Activated T-cell treated with anti-CD3 and anti-CD28 coated beads, Interleukin-2, amount 50 U/mL, for 24 hours (primary cell): Measurements from ENCODE around the gene C1orf21.

Experiments used
- DNase-seq: peaks from one replicate; pipeline ENCODE4 v3.0.0-alpha.2; 2020
- H3K27ac Mint-ChIP-seq: 2 replicates; pipeline ENCODE4 v1.8.0; 2020; ENCODE audit warnings: mild to moderate bottlenecking, mixed read lengths
- H3K27me3 Mint-ChIP-seq: 2 replicates; pipeline ENCODE4 v1.8.0; 2020; ENCODE audit warnings: mixed read lengths
- H3K36me3 Mint-ChIP-seq: 2 replicates; pipeline ENCODE4 v1.8.0; 2020; ENCODE audit warnings: low read depth, mixed read lengths
- H3K4me1 Mint-ChIP-seq: 2 replicates; pipeline ENCODE4 v1.8.0; 2020; ENCODE audit warnings: low read depth, mixed read lengths
- H3K4me3 Mint-ChIP-seq: 2 replicates; pipeline ENCODE4 v1.8.0; 2020; ENCODE audit warnings: mild to moderate bottlenecking, moderate library complexity, mixed read lengths
- H3K9me3 Mint-ChIP-seq: 2 replicates; pipeline ENCODE4 v1.8.0; 2020; ENCODE audit warnings: mixed read lengths

Gene C1orf21

GRCh38 chr1:184533049-184533448 is 146.2 kb downstream of the C1orf21 start:
- no peaks in the 10 kb centered on the region for H3K4me1 Mint-ChIP-seq
- peaks cover 12% of the 10 kb centered on the region for H3K9me3 Mint-ChIP-seq
- no peak overlapping the region for H3K27ac Mint-ChIP-seq
- H3K4me3 Mint-ChIP-seq: no peak overlapping the region
- no peaks in the 10 kb centered on the region for H3K36me3 Mint-ChIP-seq
- peaks cover 30% of the 10 kb centered on the region for H3K27me3 Mint-ChIP-seq
- no peak for DNase-seq

DNA sequence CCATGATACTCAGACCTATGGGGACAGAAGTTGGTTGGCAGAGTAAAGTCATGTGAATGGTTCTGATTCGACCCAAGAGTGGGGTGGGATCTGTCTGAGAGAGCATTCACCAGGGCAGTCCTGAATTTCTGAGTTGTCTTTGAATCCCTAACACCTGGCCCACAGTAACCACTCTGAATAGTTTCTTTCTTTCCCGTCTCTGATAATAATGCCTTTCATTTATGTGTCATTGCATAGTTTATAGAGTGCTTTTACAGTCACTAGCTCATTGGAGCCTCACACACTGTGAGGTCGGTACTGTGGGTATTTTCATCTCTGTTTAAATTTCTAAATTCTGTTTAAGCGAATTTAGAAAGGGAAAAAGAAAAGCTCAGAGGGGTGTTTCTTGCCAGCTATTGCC is 147.1 kb downstream of the C1orf21 start:
- H3K9me3 Mint-ChIP-seq: peaks cover 13% of the 10 kb centered on the region
- peaks cover 30% of the 10 kb centered on the region for H3K27me3 Mint-ChIP-seq
- H3K27ac Mint-ChIP-seq: no peak overlapping the region
- H3K36me3 Mint-ChIP-seq: no peaks in the 10 kb centered on the region
- no peaks in the 10 kb centered on the region for H3K4me1 Mint-ChIP-seq
- DNase-seq: no peak
- no peak overlapping the region for H3K4me3 Mint-ChIP-seq

- Mint-ChIP-seq H3K27me3 (peaks cover 30% of the 10 kb centered on the region), H3K9me3 (peaks cover 18% of the 10 kb centered on the region), H3K36me3 (no peaks in the 10 kb centered on the region), H3K4me1 (no peaks in the 10 kb centered on the region), H3K4me3 (no peak overlapping the region), H3K27ac (no peak overlapping the region)
- no peak for DNase-seq
Observed at GRCh38 chr1:184534690-184535089, 147.9 kb downstream of the C1orf21 start.

- Mint-ChIP-seq H3K4me3 (no peak overlapping the region), H3K27ac (no peak overlapping the region), H3K27me3 (peaks cover 30% of the 10 kb centered on the region), H3K9me3 (peaks cover 18% of the 10 kb centered on the region), H3K36me3 (no peaks in the 10 kb centered on the region), H3K4me1 (no peaks in the 10 kb centered on the region)
- no peak for DNase-seq
Observed at GRCh38 chr1:184535191-184535970, 148.6 kb downstream of the C1orf21 start.

GRCh38 chr1:184536246-184536985 is 149.6 kb downstream of the C1orf21 start:
- Mint-ChIP-seq H3K4me3 (no peak overlapping the region), H3K27me3 (peaks cover 23% of the 10 kb centered on the region), H3K9me3 (peaks cover 18% of the 10 kb centered on the region), H3K36me3 (no peaks in the 10 kb centered on the region), H3K4me1 (no peaks in the 10 kb centered on the region), H3K27ac (no peak overlapping the region)
- DNase-seq: no peak

DNA sequence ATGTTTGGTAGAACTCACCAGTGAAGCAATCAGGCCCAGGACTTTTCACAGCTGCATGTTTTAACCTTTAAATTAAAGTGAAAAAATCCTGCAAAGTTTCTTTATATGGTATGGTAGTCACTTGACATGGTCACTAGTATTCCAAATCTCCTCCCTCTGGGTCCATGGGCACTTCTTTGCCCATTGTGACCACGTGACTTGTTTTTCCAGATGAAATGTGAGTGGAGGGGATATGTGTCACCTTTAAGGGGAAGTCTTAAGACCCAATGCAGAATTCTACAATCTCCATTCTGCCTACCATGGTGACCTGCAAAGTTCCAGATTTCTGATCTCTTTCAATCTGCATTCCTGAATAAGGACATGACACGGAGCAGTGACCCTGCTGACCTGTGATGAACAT is 152.8 kb downstream of the C1orf21 start:
- Mint-ChIP-seq H3K4me3 (no peak overlapping the region), H3K36me3 (no peaks in the 10 kb centered on the region), H3K27me3 (peaks cover 14% of the 10 kb centered on the region), H3K4me1 (no peaks in the 10 kb centered on the region), H3K9me3 (peaks cover 18% of the 10 kb centered on the region), H3K27ac (no peak overlapping the region)
- no peak for DNase-seq

GRCh38 chr1:184541537-184542152 is 154.8 kb downstream of the C1orf21 start:
- DNase-seq: no peak
- Mint-ChIP-seq H3K36me3 (no peaks in the 10 kb centered on the region), H3K9me3 (peaks cover 9% of the 10 kb centered on the region), H3K4me1 (no peaks in the 10 kb centered on the region), H3K4me3 (no peak overlapping the region), H3K27ac (no peak overlapping the region), H3K27me3 (peaks cover 10% of the 10 kb centered on the region)

GRCh38 chr1:184542291-184542690 is 155.5 kb downstream of the C1orf21 start:
- Mint-ChIP-seq H3K4me1 (no peaks in the 10 kb centered on the region), H3K36me3 (no peaks in the 10 kb centered on the region), H3K9me3 (peaks cover 6% of the 10 kb centered on the region), H3K4me3 (no peak overlapping the region), H3K27ac (no peak overlapping the region), H3K27me3 (peaks cover 7% of the 10 kb centered on the region)
- no peak for DNase-seq

DNA sequence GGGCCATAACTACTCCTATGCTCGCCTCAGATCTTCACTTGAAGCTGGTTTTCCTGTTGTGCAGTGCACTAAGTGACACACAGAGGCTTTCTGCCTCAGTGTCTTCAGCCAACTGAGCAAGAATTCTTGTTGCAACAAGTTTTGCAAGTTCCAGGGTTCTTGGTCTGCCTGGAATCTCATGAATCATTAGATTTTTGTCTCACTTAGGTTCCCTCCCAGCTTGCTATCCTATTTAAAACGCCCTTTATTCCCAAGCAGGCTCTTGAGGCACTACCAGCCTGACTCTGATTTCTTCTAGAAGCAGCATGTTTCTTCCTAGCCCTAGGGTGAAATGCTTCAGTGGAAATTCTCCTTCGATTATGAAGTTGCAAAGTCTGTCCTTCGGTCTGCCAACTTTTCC is 158.8 kb downstream of the C1orf21 start:
- Mint-ChIP-seq H3K27me3 (peaks cover 7% of the 10 kb centered on the region), H3K27ac (no peak overlapping the region), H3K36me3 (no peaks in the 10 kb centered on the region), H3K4me1 (no peaks in the 10 kb centered on the region), H3K4me3 (no peak overlapping the region), H3K9me3 (no peaks in the 10 kb centered on the region)
- DNase-seq: no peak

DNA sequence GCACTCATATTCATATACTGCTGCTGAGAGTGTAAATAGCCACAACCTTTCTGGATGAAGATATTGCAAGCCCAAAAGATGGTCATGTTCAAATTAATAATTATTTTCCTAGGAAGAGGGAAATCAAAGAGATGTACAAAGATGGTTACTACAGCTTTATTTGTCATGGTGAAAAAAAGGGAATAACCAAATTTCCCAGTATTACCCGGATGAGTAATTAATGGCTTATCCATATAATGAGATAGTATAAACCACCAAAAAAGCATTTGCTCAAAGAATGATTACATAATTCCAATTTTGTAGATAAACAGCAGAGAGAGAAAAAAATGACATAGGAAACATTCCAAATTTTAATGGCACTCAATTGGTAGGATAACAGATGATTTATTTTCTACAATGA is 165.6 kb downstream of the C1orf21 start:
- H3K27ac Mint-ChIP-seq: no peak overlapping the region
- H3K36me3 Mint-ChIP-seq: no peaks in the 10 kb centered on the region
- DNase-seq: no peak
- peaks cover 7% of the 10 kb centered on the region for H3K27me3 Mint-ChIP-seq
- H3K4me3 Mint-ChIP-seq: no peak overlapping the region
- no peaks in the 10 kb centered on the region for H3K9me3 Mint-ChIP-seq
- H3K4me1 Mint-ChIP-seq: no peaks in the 10 kb centered on the region

DNA sequence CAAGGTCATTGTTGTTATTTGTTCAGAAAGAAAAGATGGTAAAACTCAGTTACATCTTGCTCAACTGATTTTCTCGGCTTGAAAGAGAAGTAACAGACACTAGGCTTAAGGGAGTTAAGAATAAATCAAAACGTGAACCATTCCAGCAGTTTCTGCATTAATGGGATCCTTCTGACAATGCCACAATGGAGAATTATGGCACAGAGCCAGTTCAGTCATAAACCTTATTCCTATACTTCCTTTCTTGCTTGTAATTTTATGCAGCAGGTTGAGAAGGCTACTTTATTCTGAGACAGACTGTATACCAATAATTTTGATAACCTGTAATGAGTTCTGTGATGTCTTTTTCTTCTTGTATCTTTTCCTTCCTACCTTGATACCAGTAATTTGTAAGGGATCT is 167.0 kb downstream of the C1orf21 start:
- H3K27me3 Mint-ChIP-seq: peaks cover 7% of the 10 kb centered on the region
- no peak overlapping the region for H3K27ac Mint-ChIP-seq
- no peak for DNase-seq
- no peaks in the 10 kb centered on the region for H3K9me3 Mint-ChIP-seq
- no peaks in the 10 kb centered on the region for H3K4me1 Mint-ChIP-seq
- no peaks in the 10 kb centered on the region for H3K36me3 Mint-ChIP-seq
- no peak overlapping the region for H3K4me3 Mint-ChIP-seq

GRCh38 chr1:184555665-184556641 is 169.1 kb downstream of the C1orf21 start:
- peaks cover 7% of the 10 kb centered on the region for H3K27me3 Mint-ChIP-seq
- H3K4me1 Mint-ChIP-seq: no peaks in the 10 kb centered on the region
- H3K36me3 Mint-ChIP-seq: no peaks in the 10 kb centered on the region
- H3K4me3 Mint-ChIP-seq: no peak overlapping the region
- DNase-seq: no peak
- H3K27ac Mint-ChIP-seq: no peak overlapping the region
- no peaks in the 10 kb centered on the region for H3K9me3 Mint-ChIP-seq

GRCh38 chr1:184556665-184557064 is 169.8 kb downstream of the C1orf21 start:
- no peak for DNase-seq
- H3K4me1 Mint-ChIP-seq: no peaks in the 10 kb centered on the region
- H3K36me3 Mint-ChIP-seq: no peaks in the 10 kb centered on the region
- no peak overlapping the region for H3K27ac Mint-ChIP-seq
- H3K9me3 Mint-ChIP-seq: no peaks in the 10 kb centered on the region
- H3K27me3 Mint-ChIP-seq: peaks cover 7% of the 10 kb centered on the region
- no peak overlapping the region for H3K4me3 Mint-ChIP-seq
